Neural cell (in vitro differentiated cells): ENCODE results near the gene PHIP. TPM values are rescaled to one million over a fixed set of nuclear protein-coding genes. Genes with fewer than 3 reads are reported as not detected.

Source experiments
- H2AFZ ChIP-seq: fragments of 200-600, 300-800 bp; sonication (generic), shearing (Covaris generic); 2 replicates; pipeline ENCODE4 v1.6.0; 2014; ENCODE audit warnings: low read depth, mild to moderate bottlenecking, antibody characterized with exemption, low read length, moderate library complexity
- H3F3A ChIP-seq: fragments of 200-600 bp; shearing (Covaris generic); 2 replicates; pipeline ENCODE4 v1.6.1; 2016; ENCODE audit warnings: mild to moderate bottlenecking, moderate library complexity, mixed read lengths, antibody characterized with exemption, low read length; ENCODE audit not compliant: insufficient read depth, poor library complexity, severe bottlenecking
- H3K27ac ChIP-seq: fragments of 200-600, 300-800 bp; sonication (generic), shearing (Covaris generic); 2 replicates; pipeline ENCODE4 v1.5.1; 2014; ENCODE audit warnings: mild to moderate bottlenecking, low read length, moderate library complexity
- H3K27me3 ChIP-seq: fragments of 300-800, 200-600 bp; sonication (generic), shearing (Covaris generic); 2 replicates; pipeline ENCODE4 v1.6.0; 2014; ENCODE audit warnings: mild to moderate bottlenecking, low read depth, low read length, moderate library complexity; ENCODE audit not compliant: insufficient read depth
- H3K36me3 ChIP-seq: fragments of 300-800, 200-600 bp; sonication (generic), shearing (Covaris generic); 2 replicates; pipeline ENCODE4 v1.5.1; 2014; ENCODE audit warnings: mild to moderate bottlenecking, antibody characterized with exemption, low read length, moderate library complexity; ENCODE audit not compliant: insufficient read depth
- H3K4me2 ChIP-seq: fragments of 300-800, 200-600 bp; sonication (generic), shearing (Covaris generic); 2 replicates; pipeline ENCODE4 v1.6.0; 2014; ENCODE audit warnings: mild to moderate bottlenecking, low read length
- H3K4me3 ChIP-seq: fragments of 300-800, 200-600 bp; sonication (generic), shearing (Covaris generic); 2 replicates; pipeline ENCODE4 v1.5.1; 2014; ENCODE audit warnings: mild to moderate bottlenecking, low read length, moderate library complexity
- H3K79me2 ChIP-seq: fragments of 200-600 bp; shearing (Covaris generic); replicated peaks from 2 replicates; pipeline ENCODE4 v1.6.0; 2014; ENCODE audit warnings: mild to moderate bottlenecking, low read length, moderate library complexity; ENCODE audit not compliant: insufficient read depth
- H3K9ac ChIP-seq: fragments of 300-800, 200-600 bp; sonication (generic), shearing (Covaris generic); 2 replicates; pipeline ENCODE4 v1.6.1; 2016; ENCODE audit warnings: mild to moderate bottlenecking, low read length, mixed read lengths
- H3K9me2 ChIP-seq: fragments of 200-600 bp; shearing (Covaris generic); 2 replicates; pipeline ENCODE4 v1.6.1; 2016; ENCODE audit warnings: mild to moderate bottlenecking, low read length, mixed read lengths; ENCODE audit not compliant: insufficient read depth
- H3K9me3 ChIP-seq: fragments of 200-600, 300-800 bp; sonication (generic), shearing (Covaris generic); 2 replicates; pipeline ENCODE4 v1.6.1; 2016; ENCODE audit warnings: mild to moderate bottlenecking, mixed run types, low read length, moderate library complexity, mixed read lengths
- H4K20me1 ChIP-seq: fragments of 200-600 bp; shearing (Covaris generic); 2 replicates; pipeline ENCODE4 v1.6.1; 2016; ENCODE audit warnings: mild to moderate bottlenecking, mixed run types; ENCODE audit not compliant: insufficient read depth
- EP300 ChIP-seq: fragments of 450-650 bp; conservative IDR thresholded peaks from 2 replicates; pipeline ENCODE4 v1.6.1; 2014; ENCODE audit warnings: antibody characterized with exemption, mild to moderate bottlenecking, moderate library complexity; ENCODE audit not compliant: poor library complexity, severe bottlenecking
- EZH2 ChIP-seq: fragments of 200-600, 300-800 bp; shearing (Covaris generic), sonication (generic); IDR thresholded peaks from 2 replicates; pipeline ENCODE4 v1.6.1; 2014; ENCODE audit warnings: antibody characterized with exemption, low read length, borderline replicate concordance, mild to moderate bottlenecking; ENCODE audit not compliant: insufficient read depth, poor library complexity, severe bottlenecking
- MXI1 ChIP-seq: fragments of 450-650 bp; conservative IDR thresholded peaks from 2 replicates; pipeline ENCODE4 v1.6.1; 2014; ENCODE audit warnings: antibody characterized with exemption, mild to moderate bottlenecking; ENCODE audit not compliant: poor library complexity, severe bottlenecking
- POLR2AphosphoS5 ChIP-seq: IDR thresholded peaks from 2 replicates; pipeline ENCODE4 v1.6.1; 2012
- RAD21 ChIP-seq: fragments of 450-650 bp; conservative IDR thresholded peaks from 2 replicates; pipeline ENCODE4 v1.6.1; 2014; ENCODE audit warnings: antibody characterized with exemption, mild to moderate bottlenecking, moderate library complexity
- SMC3 ChIP-seq: fragments of 450-650 bp; conservative IDR thresholded peaks from 2 replicates; pipeline ENCODE4 v1.6.1; 2014; ENCODE audit warnings: antibody characterized with exemption, mild to moderate bottlenecking, moderate library complexity; ENCODE audit not compliant: poor library complexity
- TAF1 ChIP-seq: IDR thresholded peaks from 2 replicates; pipeline ENCODE4 v1.6.1; 2012; ENCODE audit warnings: low read depth
- polyA minus RNA-seq: library from RNA; depleted of rRNA, polyadenylated mRNA; stranded (reverse); fragments of >200 nt; gene quantifications from 2 replicates; pipeline ENCODE4 v1.2.3, GENCODE V29; 2014
- polyA plus RNA-seq: library from polyadenylated mRNA; depleted of rRNA; stranded (reverse); fragments of >200 nt; gene quantifications from 2 replicates; pipeline ENCODE4 v1.2.3, GENCODE V29; 2014
- TF ChIP-seq, protein P1 (sequence below): IDR thresholded peaks from 2 replicates; pipeline ENCODE4 v1.6.1; 2012; ENCODE audit warnings: borderline replicate concordance
- TF ChIP-seq, protein P2 (sequence below): fragments of 450-650 bp; IDR thresholded peaks from 2 replicates; pipeline ENCODE4 v1.5.1; 2014; ENCODE audit warnings: antibody characterized with exemption, mild to moderate bottlenecking, moderate library complexity; ENCODE audit not compliant: poor library complexity, severe bottlenecking

PHIP gene
- polyA plus RNA-seq (44.5 and 50.8 TPM in 2 replicates), polyA minus RNA-seq (133 and 166 TPM in 2 replicates)

DNA sequence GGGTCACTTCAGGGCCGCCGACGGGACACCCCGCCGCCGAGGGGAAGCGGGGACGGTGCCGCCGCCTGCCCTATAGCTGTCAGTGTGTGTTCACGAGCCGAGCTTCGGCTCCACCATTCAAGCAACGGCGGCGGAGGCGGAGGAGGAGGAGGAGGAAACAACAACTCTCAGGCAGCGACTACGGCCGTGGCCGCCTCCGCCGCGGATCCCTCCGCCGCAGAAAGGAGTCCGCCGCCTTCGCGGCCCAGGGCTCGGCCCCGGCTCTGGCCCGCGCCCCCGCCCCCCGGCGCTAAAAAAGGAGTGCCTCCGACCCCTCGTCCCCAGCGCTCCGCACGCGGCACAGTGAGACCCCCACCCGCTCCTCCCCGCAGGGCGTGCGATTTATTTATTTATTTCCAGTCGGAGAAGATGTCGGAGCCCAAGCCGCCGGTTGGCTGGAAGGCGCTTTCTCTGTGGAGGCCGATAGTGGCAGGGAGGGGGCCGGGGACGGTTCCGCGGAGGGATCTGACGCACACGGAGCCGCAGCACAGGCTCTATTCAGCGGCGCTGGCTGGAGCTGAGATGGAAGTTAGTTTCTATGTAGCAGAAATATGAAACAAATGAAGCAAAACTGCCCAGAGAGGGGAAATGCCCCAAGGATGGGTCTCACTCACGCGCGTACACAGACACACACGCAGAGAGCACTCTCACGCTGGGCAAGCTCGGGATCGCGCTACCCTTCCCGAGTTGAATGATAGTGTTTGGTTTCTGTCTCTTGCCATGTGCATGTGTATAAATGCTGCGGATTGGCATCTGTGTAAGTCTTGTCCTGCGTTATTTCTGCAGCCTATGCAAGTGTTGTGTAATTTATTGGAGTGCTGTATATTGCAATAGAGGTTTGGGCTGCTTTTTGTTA lies at the start of gene PHIP:
TSS of gene PHIP (minus strand) at position 180 of the 895 bp plus-strand sequence. CDS start 186 bp downstream, outside the sequence.
- Histone ChIP-seq H3K9me2 (no peaks in the 10 kb centered on the region), H3K4me2 (peak within 1 kb of the TSS; percentile 92), H3K79me2 (peaks cover 57% of the 10 kb centered on the region), H3K27me3 (no peaks in the 10 kb centered on the region), H2AFZ (peak within 1 kb of the TSS; percentile 47), H3K4me3 (peak within 1 kb of the TSS; percentile 79), H3K9me3 (no peaks in the 10 kb centered on the region), H3K36me3 (no peaks in the 10 kb centered on the region), H3K9ac (peak within 1 kb of the TSS; percentile 89), H4K20me1 (peaks cover 3% of the 10 kb centered on the region), H3K27ac (peak within 1 kb of the TSS; percentile 95), H3F3A (peaks cover 3% of the 10 kb centered on the region)
- TF ChIP-seq, protein P1, sequence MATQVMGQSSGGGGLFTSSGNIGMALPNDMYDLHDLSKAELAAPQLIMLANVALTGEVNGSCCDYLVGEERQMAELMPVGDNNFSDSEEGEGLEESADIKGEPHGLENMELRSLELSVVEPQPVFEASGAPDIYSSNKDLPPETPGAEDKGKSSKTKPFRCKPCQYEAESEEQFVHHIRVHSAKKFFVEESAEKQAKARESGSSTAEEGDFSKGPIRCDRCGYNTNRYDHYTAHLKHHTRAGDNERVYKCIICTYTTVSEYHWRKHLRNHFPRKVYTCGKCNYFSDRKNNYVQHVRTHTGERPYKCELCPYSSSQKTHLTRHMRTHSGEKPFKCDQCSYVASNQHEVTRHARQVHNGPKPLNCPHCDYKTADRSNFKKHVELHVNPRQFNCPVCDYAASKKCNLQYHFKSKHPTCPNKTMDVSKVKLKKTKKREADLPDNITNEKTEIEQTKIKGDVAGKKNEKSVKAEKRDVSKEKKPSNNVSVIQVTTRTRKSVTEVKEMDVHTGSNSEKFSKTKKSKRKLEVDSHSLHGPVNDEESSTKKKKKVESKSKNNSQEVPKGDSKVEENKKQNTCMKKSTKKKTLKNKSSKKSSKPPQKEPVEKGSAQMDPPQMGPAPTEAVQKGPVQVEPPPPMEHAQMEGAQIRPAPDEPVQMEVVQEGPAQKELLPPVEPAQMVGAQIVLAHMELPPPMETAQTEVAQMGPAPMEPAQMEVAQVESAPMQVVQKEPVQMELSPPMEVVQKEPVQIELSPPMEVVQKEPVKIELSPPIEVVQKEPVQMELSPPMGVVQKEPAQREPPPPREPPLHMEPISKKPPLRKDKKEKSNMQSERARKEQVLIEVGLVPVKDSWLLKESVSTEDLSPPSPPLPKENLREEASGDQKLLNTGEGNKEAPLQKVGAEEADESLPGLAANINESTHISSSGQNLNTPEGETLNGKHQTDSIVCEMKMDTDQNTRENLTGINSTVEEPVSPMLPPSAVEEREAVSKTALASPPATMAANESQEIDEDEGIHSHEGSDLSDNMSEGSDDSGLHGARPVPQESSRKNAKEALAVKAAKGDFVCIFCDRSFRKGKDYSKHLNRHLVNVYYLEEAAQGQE, result peak; percentile 77
- TF ChIP-seq, protein P2, sequence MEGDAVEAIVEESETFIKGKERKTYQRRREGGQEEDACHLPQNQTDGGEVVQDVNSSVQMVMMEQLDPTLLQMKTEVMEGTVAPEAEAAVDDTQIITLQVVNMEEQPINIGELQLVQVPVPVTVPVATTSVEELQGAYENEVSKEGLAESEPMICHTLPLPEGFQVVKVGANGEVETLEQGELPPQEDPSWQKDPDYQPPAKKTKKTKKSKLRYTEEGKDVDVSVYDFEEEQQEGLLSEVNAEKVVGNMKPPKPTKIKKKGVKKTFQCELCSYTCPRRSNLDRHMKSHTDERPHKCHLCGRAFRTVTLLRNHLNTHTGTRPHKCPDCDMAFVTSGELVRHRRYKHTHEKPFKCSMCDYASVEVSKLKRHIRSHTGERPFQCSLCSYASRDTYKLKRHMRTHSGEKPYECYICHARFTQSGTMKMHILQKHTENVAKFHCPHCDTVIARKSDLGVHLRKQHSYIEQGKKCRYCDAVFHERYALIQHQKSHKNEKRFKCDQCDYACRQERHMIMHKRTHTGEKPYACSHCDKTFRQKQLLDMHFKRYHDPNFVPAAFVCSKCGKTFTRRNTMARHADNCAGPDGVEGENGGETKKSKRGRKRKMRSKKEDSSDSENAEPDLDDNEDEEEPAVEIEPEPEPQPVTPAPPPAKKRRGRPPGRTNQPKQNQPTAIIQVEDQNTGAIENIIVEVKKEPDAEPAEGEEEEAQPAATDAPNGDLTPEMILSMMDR, result peak; percentile 13
- peak; percentile 95 for TF ChIP-seq MXI1
- peak; percentile 89 for TF ChIP-seq POLR2AphosphoS5
- peak; percentile 70 for TF ChIP-seq EP300
- TF ChIP-seq SMC3, result peak; percentile 54
- no peak for TF ChIP-seq EZH2
- TF ChIP-seq RAD21, result peak; percentile 53
- TF ChIP-seq TAF1, result peak; percentile 82

DNA sequence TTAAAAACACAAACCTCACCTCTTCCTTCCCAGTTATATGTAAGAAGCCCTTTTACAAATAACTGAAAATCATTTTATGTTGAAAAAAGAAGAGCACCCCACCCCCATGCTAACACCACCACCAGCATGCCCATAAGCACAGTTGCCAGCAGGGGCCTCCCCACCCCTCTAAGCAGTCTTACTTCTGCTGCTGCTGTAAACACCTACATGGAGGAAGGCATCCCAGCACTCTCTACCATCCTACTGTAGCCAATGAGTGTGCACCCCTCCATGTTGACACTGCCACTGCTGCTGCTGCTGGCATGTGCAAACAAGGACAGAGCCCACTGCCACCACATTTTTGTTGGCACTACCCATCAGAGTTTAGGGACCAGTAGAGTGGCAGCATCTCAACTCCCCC lies 49.6 kb upstream of the PHIP start:
- no peak for TF ChIP-seq TAF1
- TF ChIP-seq, protein P1, result no peak
- TF ChIP-seq, protein P2, result no peak
- TF ChIP-seq RAD21, result no peak
- TF ChIP-seq EZH2, result no peak
- TF ChIP-seq POLR2AphosphoS5, result no peak
- no peak for TF ChIP-seq EP300
- no peak for TF ChIP-seq MXI1
- TF ChIP-seq SMC3, result no peak
- Histone ChIP-seq H3K4me3 (no peak overlapping the region), H3K4me2 (no peak overlapping the region), H3K9ac (no peak overlapping the region), H3K9me2 (no peaks in the 10 kb centered on the region), H3K9me3 (no peaks in the 10 kb centered on the region), H3K27me3 (no peaks in the 10 kb centered on the region), H3F3A (no peaks in the 10 kb centered on the region), H3K79me2 (no peaks in the 10 kb centered on the region), H2AFZ (no peak overlapping the region), H3K36me3 (no peaks in the 10 kb centered on the region), H3K27ac (no peak overlapping the region), H4K20me1 (no peaks in the 10 kb centered on the region)
